GM12878 (cell line): ENCODE results near the gene TIMM22. TPM values are rescaled to one million over a fixed set of nuclear protein-coding genes. Genes with fewer than 3 reads are reported as not detected.

Experiments used
- ATAC-seq: fragments of 200-7000 bp; cut with Tn5 transposase; 3 replicates; pipeline ENCODE4 v1.9.1; 2020; ENCODE audit warnings: mild to moderate bottlenecking, moderate library complexity
- BruUV-seq: library from RNA; stranded (reverse); fragments of 400-500 nt; replicated peaks from 2 replicates; lab custom pipeline; 2021; lab: Mats Ljungman, UMichigan
- CTCF ChIA-PET: fragments of 300-600 bp; sonication (Branson Sonifier 250); formaldehyde crosslinking; extraction: SDS; loops from one replicate; lab custom pipeline; 2021; ENCODE audit warnings: inconsistent platforms; lab: Yijun Ruan, JAX
- POLR2A ChIA-PET: fragments of 350-600 bp; formaldehyde crosslinking; extraction: SDS; loops from one replicate; lab custom pipeline; 2021; ENCODE audit warnings: inconsistent platforms; lab: Charles Lee
- RAD21 ChIA-PET: fragments of 300-600 bp; sonication (Branson Sonifier 250); formaldehyde crosslinking; loops from one replicate; lab custom pipeline; 2023; ENCODE audit warnings: antibody characterized with exemption; ENCODE audit not compliant: unreplicated experiment; lab: Charles Lee
- SMC1A ChIA-PET: fragments of 300-600 bp; sonication (Branson Sonifier 250); formaldehyde crosslinking; loops from one replicate; lab custom pipeline; 2023; ENCODE audit not compliant: unreplicated experiment, uncharacterized antibody; lab: Charles Lee
- DNase-seq: peaks from one replicate; pipeline ENCODE4 v3.0.0-alpha.2; 2011; ENCODE audit warnings: low read depth, low spot score
- FAIRE-seq: peaks from 3 replicates; lab custom pipeline; 2011; peaks lifted over from hg19 to GRCh38; lab: Jason Lieb, UNC
- H2AFZ ChIP-seq: 2 replicates; pipeline ENCODE4 v1.6.0; 2011; ENCODE audit warnings: low read depth, low read length, control low read depth; ENCODE audit not compliant: control insufficient read depth
- H3K27ac ChIP-seq: 2 replicates; pipeline ENCODE4 v1.5.1; 2011; ENCODE audit warnings: control low read depth; ENCODE audit not compliant: control insufficient read depth, insufficient read depth
- H3K27me3 ChIP-seq, 2 experiments: replicated peaks in 1 of 2; 2 replicates each; pipeline versions ENCODE4 v1.6.0 to v1.6.1; 2011; ENCODE audit warnings: low read length in 1 of 2; ENCODE audit not compliant: control insufficient read depth in 2 of 2, insufficient read depth in 2 of 2
- H3K36me3 ChIP-seq, 2 experiments: 2 replicates each; pipeline ENCODE4 v1.5.1; 2011; ENCODE audit warnings: low read length in 1 of 2; ENCODE audit not compliant: control insufficient read depth in 2 of 2, insufficient read depth in 2 of 2
- H3K4me1 ChIP-seq: 2 replicates; pipeline ENCODE4 v1.6.1; 2011; ENCODE audit warnings: mild to moderate bottlenecking, low read length, moderate library complexity, mixed read lengths; ENCODE audit not compliant: control insufficient read depth, insufficient read depth
- H3K4me2 ChIP-seq: 2 replicates; pipeline ENCODE4 v1.6.0; 2011; ENCODE audit warnings: control low read depth; ENCODE audit not compliant: control insufficient read depth, insufficient read depth
- H3K4me3 ChIP-seq: fragments of 200-600 bp; sonication (generic); 2 replicates; pipeline ENCODE4 v1.5.1; 2016
- H3K79me2 ChIP-seq: 2 replicates; pipeline ENCODE4 v1.6.0; 2011; ENCODE audit warnings: low read length; ENCODE audit not compliant: control insufficient read depth, insufficient read depth
- H3K9ac ChIP-seq: 2 replicates; pipeline ENCODE4 v1.8.0; 2011; ENCODE audit warnings: low read length, control low read depth, mixed read lengths; ENCODE audit not compliant: control insufficient read depth, insufficient read depth
- H3K9me3 ChIP-seq: replicated peaks from 3 replicates; pipeline ENCODE4 v1.5.1; 2011; ENCODE audit warnings: mild to moderate bottlenecking, low read length; ENCODE audit not compliant: control insufficient read depth, insufficient read depth
- H4K20me1 ChIP-seq: 2 replicates; pipeline ENCODE4 v1.6.0; 2011; ENCODE audit not compliant: control insufficient read depth, insufficient read depth
- RAD51 ChIP-seq: fragments of 450-650 bp; IDR thresholded peaks from 2 replicates; pipeline ENCODE4 v1.6.1; 2016; ENCODE audit warnings: moderate library complexity, mild to moderate bottlenecking, inconsistent platforms
- RBBP5 ChIP-seq: fragments of 200-600 bp; sonication (generic); conservative IDR thresholded peaks from 2 replicates; pipeline ENCODE4 v1.6.1; 2016
- SMARCA5 ChIP-seq: fragments of 450-650 bp; IDR thresholded peaks from 2 replicates; pipeline ENCODE4 v1.6.1; 2017; ENCODE audit warnings: mild to moderate bottlenecking
- ZNF592 ChIP-seq: fragments of 450-650 bp; IDR thresholded peaks from 2 replicates; pipeline ENCODE4 v1.6.1; 2017; ENCODE audit warnings: mild to moderate bottlenecking, moderate library complexity
- WGBS: methylation state at CpG from one replicate; pipeline ENCODE4 v1.1.6; 2016; ENCODE audit warnings: low lambda C conversion rate; ENCODE audit not compliant: insufficient replicate concordance, insufficient coverage; ENCODE audit errors: missing lambda C conversion rate; 5-methylcytosine and 5-hydroxymethylcytosine counted together
- in situ Hi-C: fragments of 300-500 bp; cut with MboI; formaldehyde crosslinking; loops from 9 replicates; pipeline ENCODE4 v1.14.3; 2018; ENCODE audit warnings: mixed read lengths
- intact Hi-C: fragments of 100-400 bp; cut with micrococcal nuclease; formaldehyde crosslinking; loops from one replicate; pipeline ENCODE4 v1.14.2; 2022; ENCODE audit not compliant: unreplicated experiment
- polyA plus RNA-seq, 11 experiments: library from polyadenylated mRNA; depleted of rRNA in 4 of 11; unstranded in 6 of 11; stranded (reverse) in 5 of 11; fragments of >200 nt; fragmentation: Nextera tagmentation in 4 of 11; fragmentation: Illumina TruSeq in 1 of 11; extraction: Ambion mirVana in 4 of 11; extraction: Trizol in 1 of 11; gene quantifications; 1 replicate in 1 of 11; 2 replicates in 10 of 11; pipeline versions ENCODE4 v1.2.1 to v1.2.3, GENCODE V29; 2011 to 2016; ENCODE audit warnings: inconsistent platforms in 2 of 11, missing spikeins in 2 of 11, low read depth in 1 of 11
- total RNA-seq, 4 experiments: library from RNA; depleted of rRNA in 3 of 4; stranded (reverse); fragments of >200 nt in 3 of 4; fragmentation: Illumina TruSeq in 1 of 4; extraction: Trizol in 1 of 4; gene quantifications; 2 replicates each; pipeline versions ENCODE4 v1.2.1 to v1.2.3, GENCODE V29; 2013 to 2021
- TF ChIP-seq, protein P1 (sequence below): fragments of 450-650 bp; IDR thresholded peaks from 2 replicates; pipeline ENCODE4 v1.6.1; 2017; ENCODE audit warnings: mild to moderate bottlenecking, moderate library complexity

Gene TIMM22
- total and polyA plus RNA-seq, 10 of the 15 experiments (the other 5 are each of a cell fraction or from before 2014, with no cell fraction given), result 4.4 to 25.0 (median 10.6) TPM

- Histone ChIP-seq H3K27me3 (no peaks in the 10 kb centered on the region), H3K36me3 (peaks cover 6 to 7% of the 10 kb centered on the region in 2 experiments; a peak in 3 of 4 replicates), H3K27ac (no peak overlapping the region), H3K79me2 (no peaks in the 10 kb centered on the region), H3K9me3 (no peaks in the 10 kb centered on the region), H3K4me2 (no peak overlapping the region), H3K4me1 (no peaks in the 10 kb centered on the region), H3K4me3 (no peak overlapping the region), H4K20me1 (no peaks in the 10 kb centered on the region), H3K9ac (no peak overlapping the region), H2AFZ (no peak overlapping the region)
- WGBS, result 96% methylated on average over 19 of the region's 19 CpGs
- FAIRE-seq, result no peak
- ChIA-PET POLR2A (no interaction called here), SMC1A (no interaction called here), CTCF (no interaction called here), RAD21 (no interaction called here)
- intact Hi-C loops (no loop called here), in situ Hi-C loops (no loop called here)
- BruUV-seq, result no TSS peak
- TF ChIP-seq RBBP5 (no peak), SMARCA5 (no peak), ZNF592 (no peak), RAD51 (no peak)
- TF ChIP-seq, protein P1, sequence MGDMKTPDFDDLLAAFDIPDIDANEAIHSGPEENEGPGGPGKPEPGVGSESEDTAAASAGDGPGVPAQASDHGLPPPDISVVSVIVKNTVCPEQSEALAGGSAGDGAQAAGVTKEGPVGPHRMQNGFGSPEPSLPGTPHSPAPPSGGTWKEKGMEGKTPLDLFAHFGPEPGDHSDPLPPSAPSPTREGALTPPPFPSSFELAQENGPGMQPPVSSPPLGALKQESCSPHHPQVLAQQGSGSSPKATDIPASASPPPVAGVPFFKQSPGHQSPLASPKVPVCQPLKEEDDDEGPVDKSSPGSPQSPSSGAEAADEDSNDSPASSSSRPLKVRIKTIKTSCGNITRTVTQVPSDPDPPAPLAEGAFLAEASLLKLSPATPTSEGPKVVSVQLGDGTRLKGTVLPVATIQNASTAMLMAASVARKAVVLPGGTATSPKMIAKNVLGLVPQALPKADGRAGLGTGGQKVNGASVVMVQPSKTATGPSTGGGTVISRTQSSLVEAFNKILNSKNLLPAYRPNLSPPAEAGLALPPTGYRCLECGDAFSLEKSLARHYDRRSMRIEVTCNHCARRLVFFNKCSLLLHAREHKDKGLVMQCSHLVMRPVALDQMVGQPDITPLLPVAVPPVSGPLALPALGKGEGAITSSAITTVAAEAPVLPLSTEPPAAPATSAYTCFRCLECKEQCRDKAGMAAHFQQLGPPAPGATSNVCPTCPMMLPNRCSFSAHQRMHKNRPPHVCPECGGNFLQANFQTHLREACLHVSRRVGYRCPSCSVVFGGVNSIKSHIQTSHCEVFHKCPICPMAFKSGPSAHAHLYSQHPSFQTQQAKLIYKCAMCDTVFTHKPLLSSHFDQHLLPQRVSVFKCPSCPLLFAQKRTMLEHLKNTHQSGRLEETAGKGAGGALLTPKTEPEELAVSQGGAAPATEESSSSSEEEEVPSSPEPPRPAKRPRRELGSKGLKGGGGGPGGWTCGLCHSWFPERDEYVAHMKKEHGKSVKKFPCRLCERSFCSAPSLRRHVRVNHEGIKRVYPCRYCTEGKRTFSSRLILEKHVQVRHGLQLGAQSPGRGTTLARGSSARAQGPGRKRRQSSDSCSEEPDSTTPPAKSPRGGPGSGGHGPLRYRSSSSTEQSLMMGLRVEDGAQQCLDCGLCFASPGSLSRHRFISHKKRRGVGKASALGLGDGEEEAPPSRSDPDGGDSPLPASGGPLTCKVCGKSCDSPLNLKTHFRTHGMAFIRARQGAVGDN, result no peak
- ATAC-seq, result no peak
- no peak for DNase-seq
Observed at GRCh38 chr17:1042486-1042885, 45.6 kb downstream of the TIMM22 start.
